Bronchial epithelial cell (primary cell): Measurements from ENCODE around the gene SELENOW. TPM values are rescaled to one million over a fixed set of nuclear protein-coding genes. Genes with fewer than 3 reads are reported as not detected.
A peak's percentile ranks its signal among the peaks of the same experiment; 100 is the strongest.
"Not testable (repeated sequence)": the region's sequence is repeated elsewhere in the genome, so short reads cannot be mapped to it uniquely, and the experiment has no call there.

Experiments used
- DNase-seq: peaks from one replicate; pipeline ENCODE4 v3.0.0-alpha.2; 2010; ENCODE audit warnings: low read depth
- FAIRE-seq: peaks from 2 replicates; lab custom pipeline; 2011; peaks lifted over from hg19 to GRCh38; lab: Jason Lieb, UNC
- H3K27me3 ChIP-seq: 2 replicates; pipeline ENCODE4 v1.5.1; 2011; ENCODE audit warnings: low read length; ENCODE audit not compliant: control insufficient read depth, insufficient read depth
- H3K36me3 ChIP-seq: 2 replicates; pipeline ENCODE4 v1.5.1; 2011; ENCODE audit warnings: low read length; ENCODE audit not compliant: control insufficient read depth, insufficient read depth
- H3K4me3 ChIP-seq: 2 replicates; pipeline ENCODE4 v1.5.1; 2011; ENCODE audit warnings: mild to moderate bottlenecking, low read depth, low read length, control low read depth
- total RNA-seq: library from RNA; depleted of rRNA; stranded (reverse); fragments of >200 nt; gene quantifications from 2 replicates; pipeline ENCODE4 v1.2.1, GENCODE V29; 2014
- TF ChIP-seq, protein P1 (sequence below): IDR thresholded peaks from 2 replicates; pipeline ENCODE4 v1.5.1; 2011; ENCODE audit warnings: mild to moderate bottlenecking, moderate library complexity, low read length, control low read depth, inconsistent platforms; ENCODE audit not compliant: insufficient read depth, severe bottlenecking

SELENOW gene
- total RNA-seq, 1 donor from 2014 or later = 149 TPM

DNA sequence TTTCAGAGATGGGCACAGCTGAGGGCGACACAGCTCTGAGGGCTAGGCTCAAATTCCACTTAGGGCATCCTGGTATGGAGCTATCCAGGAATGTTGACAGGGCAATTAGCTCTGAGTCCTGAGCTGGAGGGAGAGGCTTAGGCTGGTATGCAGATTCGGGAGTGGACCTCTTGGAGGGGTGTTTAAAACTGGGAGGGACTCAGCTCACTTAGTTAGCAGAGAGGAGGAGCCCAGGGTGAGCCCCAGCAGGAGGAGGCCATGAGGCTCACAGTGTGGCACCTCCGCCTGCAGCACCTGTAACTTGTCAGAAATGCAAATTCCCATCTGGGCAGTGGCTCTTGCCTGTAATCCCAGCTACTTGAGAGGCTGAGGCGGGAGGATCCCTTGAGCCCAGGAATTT lies 43.4 kb upstream of the SELENOW start:
- Histone ChIP-seq H3K36me3 (peaks cover 32% of the 10 kb centered on the region), H3K27me3 (no peaks in the 10 kb centered on the region), H3K4me3 (no peak overlapping the region)
- FAIRE-seq (no peak), DNase-seq (no peak)
- TF ChIP-seq, protein P1, sequence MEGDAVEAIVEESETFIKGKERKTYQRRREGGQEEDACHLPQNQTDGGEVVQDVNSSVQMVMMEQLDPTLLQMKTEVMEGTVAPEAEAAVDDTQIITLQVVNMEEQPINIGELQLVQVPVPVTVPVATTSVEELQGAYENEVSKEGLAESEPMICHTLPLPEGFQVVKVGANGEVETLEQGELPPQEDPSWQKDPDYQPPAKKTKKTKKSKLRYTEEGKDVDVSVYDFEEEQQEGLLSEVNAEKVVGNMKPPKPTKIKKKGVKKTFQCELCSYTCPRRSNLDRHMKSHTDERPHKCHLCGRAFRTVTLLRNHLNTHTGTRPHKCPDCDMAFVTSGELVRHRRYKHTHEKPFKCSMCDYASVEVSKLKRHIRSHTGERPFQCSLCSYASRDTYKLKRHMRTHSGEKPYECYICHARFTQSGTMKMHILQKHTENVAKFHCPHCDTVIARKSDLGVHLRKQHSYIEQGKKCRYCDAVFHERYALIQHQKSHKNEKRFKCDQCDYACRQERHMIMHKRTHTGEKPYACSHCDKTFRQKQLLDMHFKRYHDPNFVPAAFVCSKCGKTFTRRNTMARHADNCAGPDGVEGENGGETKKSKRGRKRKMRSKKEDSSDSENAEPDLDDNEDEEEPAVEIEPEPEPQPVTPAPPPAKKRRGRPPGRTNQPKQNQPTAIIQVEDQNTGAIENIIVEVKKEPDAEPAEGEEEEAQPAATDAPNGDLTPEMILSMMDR = no peak

DNA sequence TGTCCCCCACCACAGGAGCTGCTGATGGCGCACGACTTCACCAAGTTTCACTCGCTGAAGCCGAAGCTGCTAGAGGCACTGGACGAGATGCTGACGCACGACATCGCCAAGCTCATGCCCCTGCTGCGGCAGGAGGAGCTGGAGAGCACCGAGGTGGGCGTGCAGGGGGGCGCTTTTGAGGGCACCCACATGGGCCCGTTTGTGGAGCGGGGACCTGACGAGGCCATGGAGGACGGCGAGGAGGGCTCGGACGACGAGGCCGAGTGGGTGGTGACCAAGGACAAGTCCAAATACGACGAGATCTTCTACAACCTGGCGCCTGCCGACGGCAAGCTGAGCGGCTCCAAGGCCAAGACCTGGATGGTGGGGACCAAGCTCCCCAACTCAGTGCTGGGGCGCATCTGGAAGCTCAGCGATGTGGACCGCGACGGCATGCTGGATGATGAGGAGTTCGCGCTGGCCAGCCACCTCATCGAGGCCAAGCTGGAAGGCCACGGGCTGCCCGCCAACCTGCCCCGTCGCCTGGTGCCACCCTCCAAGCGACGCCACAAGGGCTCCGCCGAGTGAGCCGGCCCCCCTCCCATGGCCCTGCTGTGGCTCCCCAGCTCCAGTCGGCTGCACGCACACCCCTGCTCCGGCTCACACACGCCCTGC lies 37.5 kb upstream of the SELENOW start:
- no peak for DNase-seq
- Histone ChIP-seq H3K27me3 (no peaks in the 10 kb centered on the region), H3K4me3 (no peak overlapping the region), H3K36me3 (peaks cover 19% of the 10 kb centered on the region)
- TF ChIP-seq, protein P1 = no peak
- no peak for FAIRE-seq

DNA sequence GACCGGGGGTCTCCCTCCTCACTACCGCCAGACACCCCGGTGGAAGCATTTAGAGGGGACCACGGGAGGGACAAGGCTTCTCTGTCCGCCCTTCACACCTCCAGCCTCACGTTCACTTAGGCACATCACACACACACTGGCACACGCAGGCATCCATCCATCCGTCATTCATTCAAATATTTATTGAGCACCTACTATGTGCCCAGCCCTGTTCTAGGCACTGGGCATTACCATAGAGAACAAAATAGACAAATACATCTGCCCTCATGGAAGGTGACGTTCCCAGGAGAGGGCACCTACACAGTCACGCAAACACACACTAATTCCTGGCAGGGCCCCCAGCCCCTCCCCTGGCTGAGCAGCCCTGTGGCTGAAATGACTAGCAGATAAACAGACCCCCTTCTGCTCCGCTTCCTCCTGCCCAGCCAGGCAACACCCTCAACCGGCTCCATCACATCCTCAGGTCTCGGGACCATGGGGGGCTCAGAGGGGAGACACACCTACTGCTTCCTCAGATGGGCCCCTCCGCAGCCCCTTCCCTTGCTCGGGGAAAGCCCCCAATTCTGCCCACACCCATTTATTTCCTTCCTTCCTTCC lies 36.9 kb upstream of the SELENOW start:
- no peak for FAIRE-seq

DNA sequence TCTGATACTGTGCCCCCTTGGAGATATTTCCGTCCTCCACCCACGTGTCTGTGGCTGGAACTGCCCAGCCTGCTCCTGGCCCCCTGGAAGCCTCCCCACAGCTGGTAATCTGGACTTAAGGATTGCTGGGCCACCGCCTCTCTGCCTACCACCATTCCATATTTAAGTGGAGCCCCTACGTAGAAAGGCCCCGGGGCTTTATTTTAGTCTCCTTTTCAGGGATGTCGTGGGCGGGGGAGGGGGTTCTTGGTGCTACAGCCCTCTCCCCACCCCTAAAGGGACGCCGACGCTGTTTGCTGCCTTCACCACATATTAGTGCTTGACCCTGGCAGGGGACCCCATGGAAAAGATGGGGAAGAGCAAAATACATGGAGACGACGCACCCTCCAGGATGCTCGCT lies 35.9 kb upstream of the SELENOW start:
- FAIRE-seq = no peak
- TF ChIP-seq, protein P1 = no peak
- DNase-seq = no peak
- H3K27me3 ChIP-seq = no peaks in the 10 kb centered on the region
- peaks cover 23% of the 10 kb centered on the region for H3K36me3 ChIP-seq
- H3K4me3 ChIP-seq = no peak overlapping the region

More for the DNA sequence above, 36.9 kb upstream of the SELENOW start:
- no peak overlapping the region for H3K4me3 ChIP-seq
- peaks cover 15% of the 10 kb centered on the region for H3K36me3 ChIP-seq
- TF ChIP-seq, protein P1 = no peak
- no peaks in the 10 kb centered on the region for H3K27me3 ChIP-seq
- no peak for DNase-seq

DNA sequence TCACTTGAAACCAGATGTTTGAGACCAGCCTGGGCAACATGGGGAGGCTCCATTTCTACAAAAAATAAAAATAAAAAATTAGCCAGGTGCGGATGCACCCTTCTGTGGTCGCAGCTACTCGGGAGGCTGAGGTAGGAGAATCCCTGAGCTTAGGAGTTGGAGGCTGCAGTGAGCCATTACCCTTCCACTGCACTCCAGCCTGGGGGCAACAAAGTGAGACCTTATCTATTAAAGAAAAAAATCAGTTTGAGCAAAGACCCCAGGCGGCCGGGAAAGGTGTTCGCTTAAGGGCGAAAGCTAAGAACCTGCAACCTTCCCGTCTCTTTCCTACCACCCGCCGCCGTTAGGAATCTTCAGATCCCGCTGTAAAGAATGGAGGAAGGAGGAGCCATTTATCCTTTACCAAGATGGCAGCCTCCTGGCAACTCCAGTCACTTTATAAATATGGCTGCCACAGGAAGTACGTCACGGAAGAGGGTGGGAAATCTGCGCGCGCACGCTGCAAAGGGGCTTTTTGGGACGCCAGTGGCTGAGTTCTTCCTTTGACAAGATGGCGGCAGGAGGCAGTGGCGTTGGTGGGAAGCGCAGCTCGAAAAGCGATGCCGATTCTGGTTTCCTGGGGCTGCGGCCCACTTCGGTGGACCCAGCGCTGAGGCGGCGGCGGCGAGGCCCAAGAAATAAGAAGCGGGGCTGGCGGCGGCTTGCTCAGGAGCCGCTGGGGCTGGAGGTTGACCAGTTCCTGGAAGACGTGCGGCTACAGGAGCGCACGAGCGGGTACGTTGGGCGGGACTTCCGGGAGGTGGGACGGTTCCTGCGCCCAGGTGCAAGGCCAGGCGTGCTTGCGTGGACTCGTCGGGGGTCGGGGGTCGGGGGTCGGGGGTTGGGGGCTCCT lies 33.2 kb upstream of the SELENOW start, which contains the start of gene NOP53:
Gene NOP53 (plus strand): TSS at position 537 of the 892 bp plus-strand sequence. CDS start 14 bp downstream, at position 551.
- Histone ChIP-seq H3K4me3 (peak within 1 kb of the TSS; percentile 77), H3K36me3 (peaks cover 32% of the 10 kb centered on the region), H3K27me3 (no peaks in the 10 kb centered on the region)
- peak; percentile 90 for DNase-seq
- FAIRE-seq = no peak
- TF ChIP-seq, protein P1 = no peak

DNA sequence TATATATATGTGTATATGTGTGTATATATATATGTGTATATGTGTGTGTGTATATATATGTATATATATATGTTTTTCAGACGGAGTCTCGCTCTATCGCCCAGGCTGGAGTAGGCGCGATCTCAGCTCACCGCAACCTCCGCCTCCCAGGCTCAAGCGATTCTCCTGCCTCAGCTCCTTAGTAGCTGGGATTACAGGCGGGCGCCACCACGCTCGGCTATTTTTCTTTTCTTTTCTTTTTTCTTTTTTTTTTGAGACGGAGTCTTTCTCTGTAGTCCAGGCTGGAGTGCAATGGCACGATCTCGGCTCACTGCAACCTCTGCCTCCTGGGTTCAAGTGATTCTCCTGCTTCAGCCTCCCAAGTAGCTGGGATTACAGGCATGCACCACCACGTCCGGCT lies 32.4 kb upstream of the SELENOW start:
- not testable (repeated sequence) for DNase-seq, H3K27me3 ChIP-seq, FAIRE-seq
- H3K36me3 ChIP-seq = peaks cover 39% of the 10 kb centered on the region
- H3K4me3 ChIP-seq = peak overlapping the region; percentile 77
